ENCODE measurements around the gene SSBP4.
"Not testable (repeated sequence)": the region's sequence is repeated elsewhere in the genome, so short reads cannot be mapped to it uniquely, and the experiment has no call there.

Gene SSBP4

DNA sequence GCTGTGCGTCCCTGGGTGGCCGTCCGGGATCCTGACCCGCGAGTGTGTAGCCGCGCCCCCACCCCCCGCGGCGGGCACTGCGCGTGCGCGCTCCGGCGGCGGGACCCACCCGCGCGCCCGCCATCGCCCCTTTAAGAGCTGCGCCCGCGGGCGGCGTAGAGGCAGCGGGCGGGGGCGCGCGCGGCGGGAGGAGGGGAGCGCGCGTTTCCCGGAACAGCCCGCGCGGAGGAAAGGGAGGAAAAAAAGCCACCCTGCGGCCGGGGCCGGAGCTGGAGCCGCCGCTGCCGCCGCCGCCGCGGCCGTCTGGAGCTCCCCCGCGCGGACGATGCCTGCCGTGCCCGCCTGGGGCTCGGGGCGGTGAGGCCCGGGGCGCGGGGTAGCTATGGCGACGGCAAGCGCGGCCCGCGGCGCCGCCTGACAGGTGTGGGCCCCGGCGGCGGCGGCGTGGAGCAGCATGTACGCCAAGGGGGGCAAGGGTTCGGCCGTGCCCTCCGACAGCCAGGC is at the start of gene SSBP4:
Gene SSBP4 (plus strand): TSS at position 204 of the 504 bp plus-strand sequence. CDS start 251 bp downstream, at position 455.
- no peak for DNase-seq

GRCh38 chr19:18373407-18373891 is 45.7 kb upstream of the SSBP4 start:
- DNase-seq: no peak

- DNase-seq: peak; percentile 41
Measured at GRCh38 chr19:18373892-18374629, 45.1 kb upstream of the SSBP4 start.

GRCh38 chr19:18377026-18377425 is 42.2 kb upstream of the SSBP4 start:
- no peak for DNase-seq

DNA sequence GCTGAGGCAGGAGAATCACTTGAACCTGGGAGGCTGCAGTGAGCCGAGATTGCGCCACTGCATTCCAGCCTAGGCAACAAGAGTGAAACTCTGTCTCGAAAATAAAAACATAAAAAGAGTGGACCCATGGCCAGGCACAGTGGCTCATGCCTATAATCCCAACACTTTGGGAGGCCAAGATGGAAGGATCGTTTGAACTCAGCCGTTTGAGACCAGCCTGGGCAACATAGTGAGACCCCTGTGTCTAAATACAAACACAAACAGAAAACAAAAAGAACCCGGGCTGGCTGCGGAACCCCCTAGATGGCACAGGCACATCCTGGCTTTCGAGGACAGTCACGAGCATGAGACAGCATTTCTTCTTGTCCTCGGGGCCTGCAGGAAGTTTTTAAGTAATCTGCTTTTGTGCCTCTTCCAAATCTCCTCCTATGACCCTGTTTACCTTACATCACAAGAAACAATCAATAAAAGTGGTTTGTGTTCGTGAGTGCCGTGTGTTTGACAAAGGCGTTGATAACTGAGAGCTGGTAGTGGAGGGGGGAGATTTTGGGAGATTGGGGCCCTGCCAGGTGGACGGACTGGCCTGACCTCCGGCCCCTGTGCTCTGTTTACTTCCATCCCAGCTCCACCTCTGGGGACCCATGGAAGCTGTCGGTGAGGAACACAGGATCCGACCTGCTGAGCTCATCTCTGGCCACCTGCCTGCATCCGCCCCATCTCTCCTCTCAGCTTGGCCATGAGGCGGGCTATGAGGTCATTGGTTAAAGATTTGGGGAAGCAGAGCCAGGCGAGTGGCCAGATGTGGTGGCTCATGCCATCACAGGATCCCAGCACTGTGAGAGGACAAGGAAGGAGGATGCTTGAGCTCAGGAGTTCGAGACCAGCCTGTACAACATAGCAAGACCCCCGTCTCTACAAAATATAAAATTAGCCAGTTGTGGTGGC is 39.1 kb upstream of the SSBP4 start:
- DNase-seq: no peak

- no peak for DNase-seq
Measured at GRCh38 chr19:18380843-18381242, 38.4 kb upstream of the SSBP4 start.

DNA sequence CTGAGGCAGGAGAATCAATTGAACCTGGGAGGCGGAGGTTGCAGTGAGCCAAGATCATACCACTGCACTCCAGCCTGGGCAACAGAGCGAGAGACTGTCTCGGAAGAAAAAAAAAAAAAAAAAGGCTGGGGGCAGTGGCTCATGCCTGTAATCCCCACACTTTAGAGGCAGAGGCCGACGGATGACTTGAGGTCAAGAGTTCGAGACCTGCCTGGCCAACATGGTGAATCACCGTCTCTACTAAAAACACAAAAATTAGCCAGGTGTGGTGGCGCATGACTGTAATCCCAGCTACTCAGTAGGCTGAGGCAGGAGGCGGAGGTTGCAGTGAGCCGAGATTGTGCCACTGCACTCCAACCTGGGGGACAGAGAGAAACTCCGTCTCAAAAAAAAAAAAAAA is 35.6 kb upstream of the SSBP4 start:
- DNase-seq: not testable (repeated sequence)

- no peak for DNase-seq
Measured at GRCh38 chr19:18384775-18385174, 34.4 kb upstream of the SSBP4 start.

DNA sequence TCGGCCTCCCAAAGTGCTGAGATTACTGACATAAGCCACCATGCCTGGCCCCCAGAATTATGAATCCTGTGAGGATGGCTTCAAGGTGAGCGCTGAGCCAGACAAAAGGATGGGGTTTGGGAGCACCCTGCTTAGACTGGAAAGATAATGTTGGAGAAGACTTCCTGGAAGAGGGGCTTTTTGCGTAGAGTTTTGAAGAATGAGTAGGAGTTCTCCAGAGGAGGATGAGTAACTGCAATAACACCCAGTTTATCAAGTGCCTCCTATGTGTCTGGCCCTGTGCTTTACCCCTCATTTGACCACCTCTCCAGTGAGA is 33.9 kb upstream of the SSBP4 start:
- DNase-seq: no peak

GRCh38 chr19:18385675-18386542 is 33.3 kb upstream of the SSBP4 start, which contains the start of gene GDF15:
GDF15 (plus strand) TSS chr19:18386158; CDS start chr19:18386190, 32 bp downstream.
- DNase-seq: no peak

DNA sequence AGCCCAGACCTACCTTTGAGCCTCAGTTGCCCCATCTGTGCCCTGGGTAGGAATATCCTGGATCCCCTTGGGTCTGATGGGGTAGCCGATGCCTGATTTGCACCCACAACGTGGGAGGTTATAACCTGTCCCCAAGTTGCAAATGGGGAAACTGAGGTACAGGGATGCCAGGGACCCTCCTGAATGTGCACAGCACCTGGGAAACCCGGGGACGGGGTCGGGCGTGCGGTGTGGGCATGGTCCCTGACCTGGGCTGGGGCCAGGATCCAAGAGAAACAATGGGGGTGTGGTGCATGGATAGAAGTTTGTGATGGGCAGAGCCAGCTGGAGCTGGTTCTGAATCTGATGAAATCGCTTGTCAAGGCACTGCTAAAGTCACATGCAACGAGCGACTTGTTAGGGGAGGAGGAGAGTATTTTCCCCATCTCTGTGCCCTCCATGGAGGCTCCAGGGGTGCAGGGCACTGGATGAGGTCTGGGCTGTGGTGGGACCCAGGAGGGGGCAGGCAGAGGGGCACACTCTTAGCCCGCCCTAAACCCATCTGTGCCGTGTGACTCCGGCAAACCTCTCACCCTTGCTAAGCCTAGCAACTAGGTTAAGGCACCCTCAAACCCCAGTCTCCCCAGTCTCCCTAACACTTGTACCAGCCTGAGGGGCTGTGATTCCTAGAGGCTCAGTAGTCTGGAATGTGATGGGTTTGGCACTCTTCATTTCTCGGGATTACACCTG is 32.5 kb upstream of the SSBP4 start:
- no peak for DNase-seq

DNA sequence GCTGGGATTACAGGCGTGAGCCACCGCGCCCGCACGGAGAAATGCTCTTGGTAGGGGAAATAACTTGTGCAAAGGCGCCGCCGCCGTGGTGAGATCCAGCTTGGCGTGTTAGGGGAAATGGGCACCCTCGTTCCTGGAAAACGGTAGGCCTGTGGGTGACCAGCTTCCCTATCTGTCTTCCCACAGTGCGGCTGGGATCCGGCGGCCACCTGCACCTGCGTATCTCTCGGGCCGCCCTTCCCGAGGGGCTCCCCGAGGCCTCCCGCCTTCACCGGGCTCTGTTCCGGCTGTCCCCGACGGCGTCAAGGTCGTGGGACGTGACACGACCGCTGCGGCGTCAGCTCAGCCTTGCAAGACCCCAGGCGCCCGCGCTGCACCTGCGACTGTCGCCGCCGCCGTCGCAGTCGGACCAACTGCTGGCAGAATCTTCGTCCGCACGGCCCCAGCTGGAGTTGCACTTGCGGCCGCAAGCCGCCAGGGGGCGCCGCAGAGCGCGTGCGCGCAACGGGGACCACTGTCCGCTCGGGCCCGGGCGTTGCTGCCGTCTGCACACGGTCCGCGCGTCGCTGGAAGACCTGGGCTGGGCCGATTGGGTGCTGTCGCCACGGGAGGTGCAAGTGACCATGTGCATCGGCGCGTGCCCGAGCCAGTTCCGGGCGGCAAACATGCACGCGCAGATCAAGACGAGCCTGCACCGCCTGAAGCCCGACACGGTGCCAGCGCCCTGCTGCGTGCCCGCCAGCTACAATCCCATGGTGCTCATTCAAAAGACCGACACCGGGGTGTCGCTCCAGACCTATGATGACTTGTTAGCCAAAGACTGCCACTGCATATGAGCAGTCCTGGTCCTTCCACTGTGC is 30.9 kb upstream of the SSBP4 start:
- no peak for DNase-seq

- no peak for DNase-seq
Measured at GRCh38 chr19:18388960-18389725, 30.1 kb upstream of the SSBP4 start.

DNA sequence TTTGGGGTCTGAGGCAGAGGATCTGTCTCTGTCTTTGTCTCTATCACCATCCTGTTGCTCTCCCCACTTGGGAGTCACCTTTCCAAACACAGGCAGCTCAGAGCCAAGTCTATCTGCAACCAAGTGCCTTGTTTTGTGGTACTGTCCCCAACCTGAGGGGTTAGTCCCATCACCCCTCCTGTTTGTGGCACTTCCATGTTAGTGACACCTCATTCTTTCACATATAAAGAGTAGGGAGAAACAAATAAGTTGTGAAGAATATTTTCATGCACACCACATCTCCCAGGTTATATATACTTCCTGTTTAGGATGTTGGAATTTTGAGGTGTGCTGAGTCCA is 29.5 kb upstream of the SSBP4 start:
- no peak for DNase-seq

DNA sequence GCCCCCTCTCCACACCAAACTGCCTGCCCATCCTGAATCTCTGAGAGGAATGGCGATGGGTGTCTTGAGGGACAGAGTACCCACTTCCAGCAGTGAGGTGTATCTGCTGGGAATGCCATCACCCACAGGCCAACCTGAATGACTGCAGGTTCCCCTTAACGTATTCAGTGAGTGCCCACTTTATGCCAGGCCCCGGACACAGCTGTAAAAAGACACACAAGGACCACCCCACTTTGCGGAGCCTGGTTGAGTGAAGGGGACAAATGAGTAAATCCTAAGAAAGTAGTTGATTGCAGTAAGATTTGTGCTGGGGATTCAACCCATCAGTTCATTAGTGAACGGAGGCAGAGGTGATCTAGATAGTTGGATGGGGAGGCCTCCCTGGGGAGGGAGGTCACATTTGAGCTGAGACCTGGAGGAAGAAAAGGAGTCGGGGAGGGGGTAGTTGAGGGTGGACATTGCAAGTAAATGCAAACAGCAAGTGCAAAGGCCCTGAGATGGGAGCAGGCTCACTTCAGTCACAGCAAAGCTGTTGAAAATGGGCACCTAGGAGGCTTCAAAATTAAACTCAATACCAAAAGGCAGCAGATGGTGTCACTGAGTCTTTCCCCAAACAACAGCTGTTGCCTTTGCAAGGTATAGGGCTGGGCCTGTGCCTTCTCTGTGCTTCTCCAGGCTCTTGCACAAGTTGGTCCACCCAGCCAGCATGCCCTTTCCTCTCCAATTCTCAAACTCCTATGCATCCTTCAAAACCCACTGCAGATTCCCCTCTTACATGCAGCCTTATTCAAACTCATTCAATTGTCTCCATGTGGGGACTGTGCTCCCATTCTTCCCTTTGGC is 28.9 kb upstream of the SSBP4 start:
- DNase-seq: no peak

DNA sequence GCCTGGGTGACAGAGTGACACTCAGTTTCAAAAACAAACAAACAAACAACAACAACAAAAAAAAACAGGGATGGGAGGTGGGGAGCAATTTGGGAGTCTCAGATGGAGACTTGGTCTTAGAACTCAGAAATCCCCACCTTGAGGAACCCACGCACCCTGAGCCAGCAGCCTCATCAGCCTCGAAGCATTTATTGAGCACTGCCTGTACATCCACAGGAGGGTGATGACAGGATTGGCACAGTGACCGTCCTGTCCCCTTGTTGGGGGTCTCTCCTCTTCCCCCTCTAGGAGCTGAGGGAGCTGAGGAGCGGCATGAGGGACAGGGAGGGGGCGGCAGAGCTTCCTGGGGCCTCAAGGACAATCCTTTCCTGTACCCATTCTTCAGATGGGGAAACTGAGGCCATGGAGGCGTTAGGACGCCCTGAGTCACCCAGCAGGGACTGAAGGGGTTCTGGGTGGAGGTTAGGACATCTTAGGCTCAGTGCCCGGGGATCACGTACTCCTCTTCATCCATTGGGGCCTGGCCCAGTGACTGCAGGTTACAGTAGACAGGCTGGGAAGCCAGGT is 27.6 kb upstream of the SSBP4 start:
- DNase-seq: no peak

GRCh38 chr19:18392417-18392816 is 26.8 kb upstream of the SSBP4 start:
- no peak for DNase-seq

- no peak for DNase-seq
Measured at GRCh38 chr19:18392926-18393325, 26.3 kb upstream of the SSBP4 start.

DNA sequence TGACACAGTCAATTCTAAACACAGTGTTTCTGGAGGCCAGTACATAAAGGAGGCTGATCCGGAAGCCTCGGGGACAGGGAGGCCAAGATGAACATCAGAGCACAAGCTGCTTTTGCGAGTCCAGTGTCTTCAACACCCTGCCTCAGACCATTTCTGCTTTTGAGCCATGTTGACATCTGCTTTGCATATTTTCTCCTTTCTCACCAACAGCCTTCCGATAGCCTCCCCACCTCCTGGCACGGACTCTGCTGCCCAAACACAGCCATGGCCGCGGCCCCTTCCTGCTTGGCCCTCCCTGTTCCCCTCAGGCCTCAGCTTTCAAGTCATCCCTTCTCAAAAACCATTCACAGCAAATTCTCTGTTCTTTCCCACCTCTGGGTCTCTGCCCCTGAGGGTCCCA is 25.4 kb upstream of the SSBP4 start:
- no peak for DNase-seq

Measured in NCI-H1417 treated with DMSO at 0.1 percent for 48 hours (cell line).